Measurements from ENCODE around the gene RASSF5. TPM values are rescaled to one million over a fixed set of nuclear protein-coding genes. Genes with fewer than 3 reads are reported as not detected.
A peak's percentile ranks its signal among the peaks of the same experiment; 100 is the strongest.

RASSF5 gene
- total RNA-seq, 3 donors from 2014 or later = 11.0 to 17.0 (median 11.1) TPM

DNA sequence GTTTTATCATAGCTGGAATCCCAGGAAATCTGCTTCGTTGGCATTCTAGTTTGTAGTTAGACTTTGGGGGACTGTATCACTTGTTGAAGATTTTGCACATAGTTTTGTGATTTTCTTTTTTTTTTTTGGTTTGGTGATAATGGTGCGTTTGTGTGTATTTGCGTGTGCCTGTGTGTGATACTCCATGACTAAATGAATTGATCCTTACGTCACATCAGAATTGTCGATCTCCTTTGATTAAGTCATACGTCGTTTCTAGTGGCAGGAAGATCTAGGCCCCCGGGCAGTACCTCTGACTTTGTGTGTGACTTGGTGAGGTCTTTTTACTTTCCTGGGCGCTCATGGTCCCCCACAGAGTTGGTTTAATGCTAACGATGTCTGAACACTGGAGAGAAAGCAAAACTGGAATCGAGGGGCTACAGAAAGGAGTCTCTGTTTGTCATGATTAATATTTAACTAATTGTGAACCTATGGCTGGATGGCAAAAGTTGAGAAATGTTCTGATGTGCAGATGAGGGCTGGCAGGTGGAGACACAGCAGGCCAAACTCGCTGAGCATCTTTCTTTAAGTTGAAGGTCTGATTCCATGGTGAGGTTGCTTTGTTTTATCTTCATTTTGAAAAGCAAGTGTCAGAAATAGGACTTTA is 2.4 kb downstream of the RASSF5 start:
- intact Hi-C loops (cut with DNase I; ENCODE audit: low total_unique reads) = no loop called here
- Histone ChIP-seq H3K9me3 (no peaks in the 10 kb centered on the region), H3K27ac (no peak overlapping the region), H3K4me1 (peaks cover 0 to 12% of the 10 kb centered on the region in 2 donors), H3K27me3 (no peaks in the 10 kb centered on the region), H3K4me3 (no peak overlapping the region), H3K36me3 (no peaks in the 10 kb centered on the region)
- no peak for TF ChIP-seq POLR2A (IDR thresholded peaks at IDR 0.05)
- TF ChIP-seq, protein P1, sequence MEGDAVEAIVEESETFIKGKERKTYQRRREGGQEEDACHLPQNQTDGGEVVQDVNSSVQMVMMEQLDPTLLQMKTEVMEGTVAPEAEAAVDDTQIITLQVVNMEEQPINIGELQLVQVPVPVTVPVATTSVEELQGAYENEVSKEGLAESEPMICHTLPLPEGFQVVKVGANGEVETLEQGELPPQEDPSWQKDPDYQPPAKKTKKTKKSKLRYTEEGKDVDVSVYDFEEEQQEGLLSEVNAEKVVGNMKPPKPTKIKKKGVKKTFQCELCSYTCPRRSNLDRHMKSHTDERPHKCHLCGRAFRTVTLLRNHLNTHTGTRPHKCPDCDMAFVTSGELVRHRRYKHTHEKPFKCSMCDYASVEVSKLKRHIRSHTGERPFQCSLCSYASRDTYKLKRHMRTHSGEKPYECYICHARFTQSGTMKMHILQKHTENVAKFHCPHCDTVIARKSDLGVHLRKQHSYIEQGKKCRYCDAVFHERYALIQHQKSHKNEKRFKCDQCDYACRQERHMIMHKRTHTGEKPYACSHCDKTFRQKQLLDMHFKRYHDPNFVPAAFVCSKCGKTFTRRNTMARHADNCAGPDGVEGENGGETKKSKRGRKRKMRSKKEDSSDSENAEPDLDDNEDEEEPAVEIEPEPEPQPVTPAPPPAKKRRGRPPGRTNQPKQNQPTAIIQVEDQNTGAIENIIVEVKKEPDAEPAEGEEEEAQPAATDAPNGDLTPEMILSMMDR (IDR thresholded peaks at IDR 0.05) = no peak
- DNase-seq (ENCODE audit: low spot score in 2 of 2) = no peak

DNA sequence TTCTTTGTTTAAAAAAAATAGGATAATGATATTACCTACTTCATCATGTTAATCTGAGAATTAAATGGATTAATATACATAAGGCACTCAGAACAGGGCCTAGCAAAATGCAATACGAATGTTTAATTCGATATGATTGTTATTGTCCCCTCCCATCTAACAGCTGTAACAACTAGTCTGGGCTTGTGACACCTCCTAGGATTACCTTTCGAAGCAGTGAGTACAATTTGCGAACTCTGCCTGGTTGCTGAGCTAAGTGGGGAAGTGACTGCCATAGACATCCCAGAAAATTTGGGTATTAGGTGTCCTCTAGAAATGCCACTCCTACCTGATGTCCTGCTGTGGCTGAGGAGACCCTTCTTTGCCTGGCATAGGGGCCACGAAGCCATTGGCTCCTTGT is 3.0 kb downstream of the RASSF5 start:
- Histone ChIP-seq H3K27ac (no peak overlapping the region), H3K9me3 (no peaks in the 10 kb centered on the region), H3K4me3 (no peak overlapping the region), H3K4me1 (peaks cover 0 to 12% of the 10 kb centered on the region in 2 donors), H3K27me3 (no peaks in the 10 kb centered on the region), H3K36me3 (no peaks in the 10 kb centered on the region)
- TF ChIP-seq POLR2AphosphoS5 (IDR thresholded peaks at IDR 0.05) = no peak
- TF ChIP-seq, protein P1 (IDR thresholded peaks at IDR 0.05) = no peak
- TF ChIP-seq POLR2A (IDR thresholded peaks at IDR 0.05) = no peak
- intact Hi-C loops (cut with DNase I; ENCODE audit: low total_unique reads) = no loop called here
- no peak for DNase-seq (ENCODE audit: low spot score in 2 of 2)

DNA sequence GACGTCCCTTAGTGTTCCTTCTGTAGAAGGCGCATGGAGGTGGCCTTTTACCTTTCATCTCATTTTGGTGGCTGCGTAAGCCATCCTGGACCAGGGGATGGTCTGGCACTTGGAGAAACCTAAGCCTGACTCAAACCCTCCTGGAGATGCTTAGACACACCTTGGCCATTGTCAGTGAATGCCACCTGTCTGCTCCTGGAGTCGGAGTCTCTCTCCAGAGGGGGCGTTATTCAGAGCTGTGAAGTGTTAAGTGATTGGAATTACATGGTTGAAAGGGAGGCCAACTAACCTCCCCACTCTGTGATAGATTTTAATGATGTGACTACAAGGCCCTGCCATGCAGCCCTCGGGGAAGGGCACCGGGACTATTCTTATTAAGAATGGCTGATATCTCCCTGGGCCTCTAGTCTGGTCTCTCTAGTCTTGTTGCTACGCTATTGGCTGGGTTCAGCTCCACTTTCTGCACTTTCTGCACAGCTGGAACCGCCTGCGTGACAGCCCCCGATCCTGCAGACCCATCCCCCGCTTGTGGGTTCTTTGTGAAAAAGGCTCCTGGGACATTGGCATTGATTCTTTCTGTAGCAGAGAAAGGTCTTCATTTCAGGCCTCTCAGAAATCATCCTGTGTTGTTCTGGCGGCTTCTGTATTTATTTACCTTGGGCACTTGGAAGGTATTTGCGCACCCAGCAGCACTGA is 4.2 kb downstream of the RASSF5 start:
- H3K4me1 ChIP-seq = peaks cover 0 to 12% of the 10 kb centered on the region in 2 donors

DNA sequence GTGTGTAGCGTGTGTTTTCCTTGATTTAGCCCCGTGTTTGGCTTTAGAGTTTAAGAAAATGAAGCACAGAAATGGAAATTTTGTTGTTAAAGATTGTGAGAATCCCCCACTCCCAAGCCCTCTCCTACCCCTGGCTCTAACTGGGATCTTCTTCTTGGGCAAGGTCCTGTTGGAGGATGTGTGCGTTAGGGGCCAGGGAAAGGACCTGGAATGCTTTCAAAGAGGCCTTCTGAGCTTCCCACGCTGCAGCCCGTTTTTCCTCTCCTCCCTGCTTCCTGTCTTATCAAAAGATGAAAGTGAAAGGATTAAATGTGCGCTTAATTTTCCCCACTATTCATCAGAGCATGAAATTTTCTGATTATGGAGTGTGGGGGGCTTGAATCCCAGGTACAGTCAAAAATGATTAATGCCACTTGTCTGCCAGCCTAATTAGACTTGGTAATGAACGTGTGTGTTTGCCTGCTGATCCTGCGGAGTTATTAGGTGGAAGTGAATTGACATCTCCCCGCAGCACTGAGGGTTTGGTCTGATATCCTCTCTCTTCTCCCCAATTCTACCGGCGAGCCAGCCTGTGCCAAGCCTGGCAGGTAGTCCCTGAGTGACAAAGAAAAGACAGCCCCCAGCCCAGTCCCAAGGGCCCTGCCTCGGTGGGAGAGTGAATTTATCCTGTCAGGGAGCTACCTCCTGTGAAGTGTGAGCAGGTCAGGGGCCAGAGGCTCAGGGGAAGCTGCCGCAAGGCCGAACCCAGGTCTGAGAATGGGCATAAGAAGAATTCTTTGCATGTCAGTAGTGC is 4.9 kb downstream of the RASSF5 start:
- TF ChIP-seq, protein P1 (IDR thresholded peaks at IDR 0.05) = no peak
- TF ChIP-seq POLR2A (IDR thresholded peaks at IDR 0.05) (no peak), POLR2AphosphoS5 (IDR thresholded peaks at IDR 0.05) (no peak)
- Histone ChIP-seq H3K27me3 (no peaks in the 10 kb centered on the region), H3K4me3 (no peak overlapping the region), H3K9me3 (no peaks in the 10 kb centered on the region), H3K4me1 (peaks cover 0 to 12% of the 10 kb centered on the region in 2 donors), H3K36me3 (no peaks in the 10 kb centered on the region), H3K27ac (peak overlapping the region; percentile 68 to 76)
- intact Hi-C loops (cut with DNase I; ENCODE audit: low total_unique reads) = no loop called here
- no peak for DNase-seq (ENCODE audit: low spot score in 2 of 2)

More for the DNA sequence above, 4.2 kb downstream of the RASSF5 start:
- no peak for DNase-seq (ENCODE audit: low spot score in 2 of 2)
- no peaks in the 10 kb centered on the region for H3K36me3 ChIP-seq
- TF ChIP-seq POLR2A (IDR thresholded peaks at IDR 0.05) (no peak), POLR2AphosphoS5 (IDR thresholded peaks at IDR 0.05) (no peak)
- TF ChIP-seq, protein P1 (IDR thresholded peaks at IDR 0.05) = no peak
- H3K27ac ChIP-seq = peak overlapping the region; percentile 68 to 76
- no peak overlapping the region for H3K4me3 ChIP-seq
- H3K27me3 ChIP-seq = no peaks in the 10 kb centered on the region
- intact Hi-C loops (cut with DNase I; ENCODE audit: low total_unique reads) = no loop called here
- H3K9me3 ChIP-seq = no peaks in the 10 kb centered on the region

DNA sequence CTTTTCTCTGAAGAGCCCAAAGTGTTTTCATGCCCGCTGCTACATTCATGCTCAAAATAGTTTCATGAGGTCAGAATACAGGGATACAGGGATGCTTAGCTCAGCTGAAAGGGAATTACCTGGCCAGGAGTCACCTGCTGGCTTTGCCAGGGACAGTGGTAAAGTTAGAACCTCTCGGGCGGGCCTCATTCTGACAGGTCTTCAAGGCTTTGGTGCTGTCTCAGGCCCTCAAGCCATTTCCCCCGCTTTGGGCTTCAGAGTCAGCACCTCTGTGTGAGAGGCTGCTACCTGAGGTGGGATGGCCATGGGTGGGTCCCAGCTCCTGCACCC is 5.5 kb downstream of the RASSF5 start:
- DNase-seq (ENCODE audit: low spot score in 2 of 2) = no peak
- H3K4me1 ChIP-seq = peaks cover 0 to 12% of the 10 kb centered on the region in 2 donors
- intact Hi-C loops (cut with DNase I; ENCODE audit: low total_unique reads) = no loop called here
- H3K36me3 ChIP-seq = no peaks in the 10 kb centered on the region
- H3K27me3 ChIP-seq = no peaks in the 10 kb centered on the region
- no peaks in the 10 kb centered on the region for H3K9me3 ChIP-seq
- no peak overlapping the region for H3K4me3 ChIP-seq
- peak overlapping the region; percentile 68 to 76 for H3K27ac ChIP-seq
- TF ChIP-seq POLR2AphosphoS5 (IDR thresholded peaks at IDR 0.05) (no peak), POLR2A (IDR thresholded peaks at IDR 0.05) (no peak)
- TF ChIP-seq, protein P1 (IDR thresholded peaks at IDR 0.05) = no peak
